Omental fat pad (tissue), 4 donors: Measurements from ENCODE around the gene SERPINA12. TPM values are rescaled to one million over a fixed set of nuclear protein-coding genes. Genes with fewer than 3 reads are reported as not detected.

Source experiments
- ATAC-seq: fragments of 150-250 bp; one replicate; pipeline ENCODE4 v1.9.1; 2016; ENCODE audit warnings: mild to moderate bottlenecking, moderate library complexity; ENCODE audit not compliant: low FRiP score
- DNase-seq: peaks from one replicate; pipeline ENCODE4 v3.0.0-alpha.2; 2019; ENCODE audit warnings: low spot score
- CTCF ChIP-seq, 3 donors: fragments of 450-650 bp; IDR thresholded peaks; one replicate each; pipeline ENCODE4 v1.5.1; 2016 to 2017; ENCODE audit warnings: antibody characterized with exemption in 3 of 3, mild to moderate bottlenecking in 3 of 3, moderate library complexity in 2 of 3
- total RNA-seq, 4 donors: library from RNA; depleted of rRNA; stranded (reverse); fragments of >200 nt; gene quantifications; one replicate each; pipeline ENCODE4 v1.1.0, GENCODE V29; 2016

The SERPINA12 gene
- total RNA-seq, 4 donors from 2014 or later = not detected

- ATAC-seq (no peak), DNase-seq (no peak)
- TF ChIP-seq CTCF (IDR thresholded peaks at IDR 0.05) = no peak
These were observed 36.4 kb downstream of the SERPINA12 start for GRCh38 chr14:94472842-94473241.

- ATAC-seq (no peak), DNase-seq (no peak)
- no peak for TF ChIP-seq CTCF (IDR thresholded peaks at IDR 0.05)
These were observed 38.2 kb downstream of the SERPINA12 start for GRCh38 chr14:94471045-94471444.

- no peak for DNase-seq
- TF ChIP-seq CTCF (IDR thresholded peaks at IDR 0.05) = no peak
- ATAC-seq = no peak
These were observed 39.0 kb downstream of the SERPINA12 start for GRCh38 chr14:94470311-94470710.

- ATAC-seq = no peak
- no peak for TF ChIP-seq CTCF (IDR thresholded peaks at IDR 0.05)
These were observed 40.0 kb downstream of the SERPINA12 start for GRCh38 chr14:94469261-94469660.

GRCh38 chr14:94467728-94468520 is 41.3 kb downstream of the SERPINA12 start:
- no peak for ATAC-seq
- no peak for TF ChIP-seq CTCF (IDR thresholded peaks at IDR 0.05)
- DNase-seq = no peak

More at GRCh38 chr14:94469261-94469660, 40.0 kb downstream of the SERPINA12 start:
- DNase-seq = no peak

- no peak for ATAC-seq
- no peak for DNase-seq
These were observed 42.4 kb downstream of the SERPINA12 start for GRCh38 chr14:94466706-94467370.

More at GRCh38 chr14:94466706-94467370, 42.4 kb downstream of the SERPINA12 start:
- TF ChIP-seq CTCF (IDR thresholded peaks at IDR 0.05) = no peak
